Endothelial cell (in vitro differentiated cells): ENCODE measurements around the gene NAT8L. TPM values are rescaled to one million over a fixed set of nuclear protein-coding genes. Genes with fewer than 3 reads are reported as not detected.

ENCODE experiments used
- DNase-seq: peaks from one replicate; pipeline ENCODE4 v3.0.0; 2021; ENCODE audit warnings: low spot score
- H3K27ac Mint-ChIP-seq: one replicate; pipeline ENCODE4 v1.8.0; 2021; ENCODE audit warnings: mixed read lengths, inconsistent platforms; ENCODE audit not compliant: unreplicated experiment
- H3K27me3 Mint-ChIP-seq: one replicate; pipeline ENCODE4 v1.8.0; 2021; ENCODE audit warnings: mild to moderate bottlenecking, moderate library complexity, mixed read lengths, inconsistent platforms; ENCODE audit not compliant: unreplicated experiment
- H3K36me3 Mint-ChIP-seq: one replicate; pipeline ENCODE4 v1.8.0; 2021; ENCODE audit warnings: mild to moderate bottlenecking, low read depth, mixed read lengths, inconsistent platforms; ENCODE audit not compliant: unreplicated experiment
- H3K4me1 Mint-ChIP-seq: one replicate; pipeline ENCODE4 v1.8.0; 2021; ENCODE audit warnings: mild to moderate bottlenecking, mixed read lengths, inconsistent platforms; ENCODE audit not compliant: unreplicated experiment
- H3K4me3 Mint-ChIP-seq: one replicate; pipeline ENCODE4 v1.8.0; 2021; ENCODE audit warnings: mild to moderate bottlenecking, mixed read lengths, inconsistent platforms; ENCODE audit not compliant: unreplicated experiment
- H3K9me3 Mint-ChIP-seq: one replicate; pipeline ENCODE4 v1.8.0; 2021; ENCODE audit warnings: mixed read lengths, inconsistent platforms; ENCODE audit not compliant: unreplicated experiment
- total RNA-seq: library from RNA; stranded (reverse); fragmentation: NEBNext Ultra II Directional; extraction: Animal tissue kit (Norgen Biotek cat#: 25700); gene quantifications from one replicate; pipeline ENCODE4 v1.2.1, GENCODE V29; 2021; ENCODE audit not compliant: unreplicated experiment
- TF ChIP-seq, protein P1 (sequence below): fragments of 200-600 bp; sonication (generic); IDR thresholded peaks from one replicate; pipeline ENCODE4 v1.5.0; 2021; ENCODE audit warnings: antibody characterized with exemption; ENCODE audit not compliant: unreplicated experiment

Gene NAT8L
- total RNA-seq, 1 donor from 2014 or later: 0.36 TPM

DNA sequence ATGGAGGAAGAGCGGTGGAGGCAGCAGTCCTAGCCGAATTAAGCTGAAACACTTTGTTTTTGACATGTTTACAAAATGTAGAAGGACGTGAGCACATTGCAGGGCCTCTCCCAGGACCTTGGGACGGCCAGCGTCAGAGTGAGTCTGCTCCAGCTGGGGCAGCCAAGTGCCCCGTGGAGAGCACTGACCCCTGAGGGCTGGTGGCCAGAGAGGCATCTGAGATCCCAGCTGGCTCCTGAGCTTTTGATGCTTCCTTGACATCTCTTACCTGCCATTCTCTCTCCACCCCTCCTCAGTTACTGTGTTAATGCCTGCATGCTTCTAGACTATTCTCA, 24.7 kb downstream of the NAT8L start:
- DNase-seq: no peak
- Mint-ChIP-seq H3K27me3 (peaks cover 6% of the 10 kb centered on the region), H3K4me3 (no peak overlapping the region), H3K36me3 (peaks cover 11% of the 10 kb centered on the region), H3K4me1 (no peaks in the 10 kb centered on the region), H3K27ac (no peak overlapping the region), H3K9me3 (no peaks in the 10 kb centered on the region)
- TF ChIP-seq, protein P1, sequence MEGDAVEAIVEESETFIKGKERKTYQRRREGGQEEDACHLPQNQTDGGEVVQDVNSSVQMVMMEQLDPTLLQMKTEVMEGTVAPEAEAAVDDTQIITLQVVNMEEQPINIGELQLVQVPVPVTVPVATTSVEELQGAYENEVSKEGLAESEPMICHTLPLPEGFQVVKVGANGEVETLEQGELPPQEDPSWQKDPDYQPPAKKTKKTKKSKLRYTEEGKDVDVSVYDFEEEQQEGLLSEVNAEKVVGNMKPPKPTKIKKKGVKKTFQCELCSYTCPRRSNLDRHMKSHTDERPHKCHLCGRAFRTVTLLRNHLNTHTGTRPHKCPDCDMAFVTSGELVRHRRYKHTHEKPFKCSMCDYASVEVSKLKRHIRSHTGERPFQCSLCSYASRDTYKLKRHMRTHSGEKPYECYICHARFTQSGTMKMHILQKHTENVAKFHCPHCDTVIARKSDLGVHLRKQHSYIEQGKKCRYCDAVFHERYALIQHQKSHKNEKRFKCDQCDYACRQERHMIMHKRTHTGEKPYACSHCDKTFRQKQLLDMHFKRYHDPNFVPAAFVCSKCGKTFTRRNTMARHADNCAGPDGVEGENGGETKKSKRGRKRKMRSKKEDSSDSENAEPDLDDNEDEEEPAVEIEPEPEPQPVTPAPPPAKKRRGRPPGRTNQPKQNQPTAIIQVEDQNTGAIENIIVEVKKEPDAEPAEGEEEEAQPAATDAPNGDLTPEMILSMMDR: no peak

DNA sequence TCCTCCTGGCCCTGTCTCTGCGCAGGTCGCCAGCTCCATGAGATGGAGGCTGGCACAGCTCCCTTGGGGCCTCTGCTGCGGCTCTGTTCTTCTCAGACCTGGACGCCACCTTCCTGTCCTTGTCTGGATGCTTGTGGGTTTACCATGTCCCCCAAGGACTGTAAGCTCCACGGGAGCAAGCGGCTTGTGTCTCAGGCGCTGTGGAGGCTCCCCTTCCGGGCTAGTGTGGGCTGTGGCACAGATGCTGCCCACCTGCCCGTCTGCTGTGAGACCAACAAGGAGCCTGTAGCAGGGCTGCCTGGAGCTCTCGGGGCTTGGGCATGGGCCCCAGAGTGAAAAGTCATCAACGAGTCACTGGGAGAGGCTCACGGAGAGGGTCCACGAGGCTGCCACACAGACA, 25.2 kb downstream of the NAT8L start:
- Mint-ChIP-seq H3K4me1 (no peaks in the 10 kb centered on the region), H3K9me3 (no peaks in the 10 kb centered on the region), H3K36me3 (peaks cover 8% of the 10 kb centered on the region), H3K27me3 (peaks cover 6% of the 10 kb centered on the region), H3K27ac (no peak overlapping the region), H3K4me3 (no peak overlapping the region)
- TF ChIP-seq, protein P1: no peak
- no peak for DNase-seq

DNA sequence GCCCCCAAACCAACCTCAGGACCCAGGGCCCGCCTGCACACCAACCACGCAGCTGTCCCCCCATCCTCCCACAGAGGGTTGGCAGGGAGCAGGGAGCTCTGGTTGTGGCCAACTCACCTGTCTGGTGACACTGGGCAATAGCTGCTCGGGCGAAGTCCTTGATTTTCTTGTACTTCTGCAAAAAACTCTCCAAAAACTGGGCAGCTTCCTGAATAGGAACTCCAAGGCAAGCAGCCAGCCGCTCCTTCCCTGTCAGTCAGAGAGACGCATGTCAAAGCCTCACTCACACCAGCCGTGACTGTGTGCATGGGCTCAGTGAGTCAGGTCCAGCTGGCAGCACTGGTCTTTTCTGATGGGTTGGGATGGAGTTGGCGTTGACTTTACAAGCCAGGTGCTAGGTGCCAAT, 26.4 kb downstream of the NAT8L start:
- TF ChIP-seq, protein P1: no peak
- Mint-ChIP-seq H3K27ac (no peak overlapping the region), H3K9me3 (no peaks in the 10 kb centered on the region), H3K27me3 (peaks cover 6% of the 10 kb centered on the region), H3K4me1 (no peaks in the 10 kb centered on the region), H3K4me3 (no peak overlapping the region), H3K36me3 (peaks cover 8% of the 10 kb centered on the region)
- no peak for DNase-seq

DNA sequence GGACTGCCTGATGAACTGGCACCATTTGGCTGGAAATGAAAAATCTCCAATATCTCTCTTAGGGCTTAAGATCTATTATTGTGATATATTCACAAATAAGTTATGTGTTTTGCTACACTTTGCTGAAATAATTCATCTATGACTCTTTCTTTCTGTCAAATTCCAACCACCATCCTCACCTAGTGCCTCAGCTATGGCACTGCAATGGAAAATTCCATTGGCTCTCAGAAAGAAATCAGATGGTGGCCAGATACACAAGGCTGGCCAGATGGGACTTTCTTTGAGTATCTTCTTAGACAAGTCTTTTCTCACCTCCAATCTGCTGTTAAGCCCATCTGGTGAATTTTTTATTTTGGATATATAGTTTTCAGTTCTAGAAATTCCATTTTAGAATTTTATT, 28.0 kb downstream of the NAT8L start:
- Mint-ChIP-seq H3K27ac (no peak overlapping the region), H3K4me3 (no peak overlapping the region), H3K27me3 (peaks cover 8% of the 10 kb centered on the region), H3K9me3 (no peaks in the 10 kb centered on the region), H3K36me3 (peaks cover 8% of the 10 kb centered on the region), H3K4me1 (no peaks in the 10 kb centered on the region)
- TF ChIP-seq, protein P1: no peak
- no peak for DNase-seq

DNA sequence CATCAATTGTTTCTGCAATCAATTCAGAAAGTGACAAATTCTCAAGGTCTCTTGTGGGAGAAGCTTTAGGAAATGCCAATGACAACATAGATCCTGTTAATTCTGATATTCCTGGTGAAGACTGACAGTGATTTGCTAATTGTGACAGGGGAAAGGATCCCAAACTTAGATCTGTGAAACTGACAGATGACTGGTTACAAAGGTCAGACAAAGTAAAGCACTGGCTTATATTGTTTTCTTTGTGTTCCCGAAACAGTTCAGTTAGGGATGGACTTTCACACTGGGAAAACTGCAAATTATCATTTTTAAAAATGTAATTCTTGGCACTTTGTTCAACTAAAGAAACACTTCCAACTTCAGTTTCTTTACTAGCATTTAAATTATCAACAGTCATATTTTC, 30.1 kb downstream of the NAT8L start:
- no peak for DNase-seq
- TF ChIP-seq, protein P1: no peak
- H3K27me3 Mint-ChIP-seq: peaks cover 10% of the 10 kb centered on the region
- H3K4me1 Mint-ChIP-seq: no peaks in the 10 kb centered on the region
- no peak overlapping the region for H3K27ac Mint-ChIP-seq
- no peak overlapping the region for H3K4me3 Mint-ChIP-seq
- H3K36me3 Mint-ChIP-seq: peaks cover 8% of the 10 kb centered on the region
- H3K9me3 Mint-ChIP-seq: no peaks in the 10 kb centered on the region
